Fibroblast of pulmonary artery (primary cell): ENCODE data around the gene LRP2.

ENCODE experiments used
- DNase-seq: peaks from one replicate; pipeline ENCODE4 v3.0.0-alpha.2; 2010; ENCODE audit warnings: low read depth
- H3K4me3 ChIP-seq: replicated peaks from 2 replicates; pipeline ENCODE4 v1.5.1; 2011; ENCODE audit warnings: low read depth, mild to moderate bottlenecking, control low read depth, low read length, moderate library complexity
- CTCF ChIP-seq: IDR thresholded peaks from 2 replicates; pipeline ENCODE4 v1.5.1; 2011; ENCODE audit warnings: mild to moderate bottlenecking, control low read depth, low read length, inconsistent platforms; ENCODE audit errors: missing control alignments

The LRP2 gene

GRCh38 chr2:169349535-169349934 lies 12.8 kb downstream of the LRP2 start:
- H3K4me3 ChIP-seq = no peak overlapping the region
- TF ChIP-seq CTCF = no peak
- DNase-seq = no peak

- DNase-seq = no peak
- no peak for TF ChIP-seq CTCF
- no peak overlapping the region for H3K4me3 ChIP-seq
These were observed 13.9 kb downstream of the LRP2 start for GRCh38 chr2:169348321-169349024.

- no peak for TF ChIP-seq CTCF
- H3K4me3 ChIP-seq = no peak overlapping the region
- DNase-seq = no peak
These were observed 16.6 kb downstream of the LRP2 start for GRCh38 chr2:169345486-169346437.

DNA sequence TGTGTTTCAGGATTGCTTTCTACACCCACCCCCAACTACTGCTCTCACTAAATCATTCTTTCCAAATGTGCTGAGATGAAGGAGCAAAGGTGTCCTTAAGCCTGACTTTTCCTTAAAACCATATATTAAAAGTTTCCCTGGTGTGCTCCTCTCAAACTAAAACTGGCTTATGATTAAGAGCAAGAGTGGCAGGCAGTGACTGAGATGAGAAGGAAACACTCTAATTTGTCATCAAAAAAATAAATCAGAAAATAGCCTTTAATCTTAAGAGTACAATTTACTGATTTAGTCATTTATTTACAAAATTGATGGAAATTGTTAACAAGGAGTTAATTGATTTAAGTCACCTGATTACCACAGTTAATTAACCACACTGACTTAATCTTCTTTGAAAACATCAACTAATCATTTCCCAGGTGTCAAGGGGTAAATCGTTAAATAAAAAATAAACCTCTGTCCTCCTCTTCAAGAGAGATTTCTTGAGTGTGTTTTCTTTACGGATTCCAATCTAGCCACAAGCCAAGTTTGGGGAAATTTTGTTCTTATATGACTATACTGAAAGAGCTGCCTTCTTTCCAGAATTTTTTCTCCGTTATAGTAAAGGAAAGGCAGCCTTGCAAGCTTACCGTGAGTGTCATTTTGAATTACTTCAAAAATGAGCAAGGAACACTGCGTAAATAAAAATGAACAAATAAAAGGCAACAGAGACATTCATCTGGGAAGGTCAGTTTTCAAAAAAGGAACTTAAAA lies 17.4 kb downstream of the LRP2 start:
- DNase-seq = no peak
- H3K4me3 ChIP-seq = no peak overlapping the region
- no peak for TF ChIP-seq CTCF

DNA sequence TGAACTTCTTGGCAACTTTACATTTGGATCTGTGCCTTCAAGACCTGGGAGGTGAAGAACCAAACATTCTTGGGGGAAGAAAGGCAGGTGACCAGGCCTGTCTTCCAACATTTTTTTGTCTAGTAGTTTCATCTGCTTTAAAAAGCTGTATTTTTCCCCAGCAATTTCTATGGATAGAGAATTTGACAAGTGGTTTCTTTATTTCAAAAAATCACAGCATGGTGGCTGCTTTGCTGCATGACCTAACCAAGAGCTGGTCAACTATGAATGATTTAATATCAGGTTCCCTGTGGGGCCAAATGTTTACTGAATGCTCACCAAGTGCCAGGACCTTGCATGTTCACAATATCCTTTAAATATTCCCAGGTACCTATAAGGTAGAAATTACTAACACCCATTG lies 19.1 kb downstream of the LRP2 start:
- DNase-seq = no peak
- TF ChIP-seq CTCF = no peak
- no peak overlapping the region for H3K4me3 ChIP-seq

GRCh38 chr2:169339657-169340056 lies 22.7 kb downstream of the LRP2 start:
- no peak for TF ChIP-seq CTCF
- no peak overlapping the region for H3K4me3 ChIP-seq
- no peak for DNase-seq
